Activated CD4-positive, alpha-beta T cell treated with anti-CD3 and anti-CD28 coated beads, Interleukin-2, amount 50 U/mL, for 1 hour (primary cell): ENCODE measurements around the gene AGBL1.
"Not testable (repeated sequence)": the region's sequence is repeated elsewhere in the genome, so short reads cannot be mapped to it uniquely, and the experiment has no call there.

ENCODE experiments used
- DNase-seq: peaks from one replicate; pipeline ENCODE4 v3.0.0-alpha.2; 2020

AGBL1 gene

DNA sequence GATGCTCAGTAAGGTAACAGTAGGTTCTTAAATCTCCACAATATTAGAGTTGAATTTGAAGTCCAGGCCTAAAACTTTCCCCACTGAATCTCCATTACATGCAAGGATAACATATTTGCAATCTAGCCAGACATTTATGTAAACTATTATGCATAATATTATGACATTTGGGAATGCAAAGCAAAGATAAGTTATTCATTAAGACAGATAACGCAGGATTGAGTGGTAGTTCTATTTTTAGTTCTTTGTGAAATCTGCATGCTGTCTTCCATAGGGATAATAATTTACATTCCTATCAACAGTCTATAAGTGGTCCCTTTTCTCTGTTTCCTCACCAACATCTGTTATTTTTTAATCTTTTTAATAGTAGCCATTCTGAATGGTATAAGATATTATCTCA is 333.5 kb downstream of the AGBL1 start:
- DNase-seq, result no peak

DNA sequence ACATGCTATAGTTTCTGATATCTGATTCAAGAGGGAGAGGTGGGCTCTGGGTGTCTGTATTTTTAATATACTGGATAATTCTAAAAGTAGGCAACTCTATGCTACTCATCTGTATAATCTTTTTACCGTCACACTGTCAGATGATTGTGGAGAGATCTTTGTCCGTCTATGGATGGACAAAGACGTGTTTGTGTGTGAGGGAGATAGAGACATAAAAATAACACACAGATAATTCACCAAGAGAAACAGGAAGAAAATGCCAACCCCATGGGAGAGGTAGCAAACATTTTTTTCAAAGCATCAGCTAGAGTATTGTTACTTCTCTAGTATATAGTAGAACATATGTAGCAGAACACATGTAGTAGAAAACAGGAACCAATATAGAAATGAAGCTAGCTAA is 346.1 kb downstream of the AGBL1 start:
- no peak for DNase-seq

DNA sequence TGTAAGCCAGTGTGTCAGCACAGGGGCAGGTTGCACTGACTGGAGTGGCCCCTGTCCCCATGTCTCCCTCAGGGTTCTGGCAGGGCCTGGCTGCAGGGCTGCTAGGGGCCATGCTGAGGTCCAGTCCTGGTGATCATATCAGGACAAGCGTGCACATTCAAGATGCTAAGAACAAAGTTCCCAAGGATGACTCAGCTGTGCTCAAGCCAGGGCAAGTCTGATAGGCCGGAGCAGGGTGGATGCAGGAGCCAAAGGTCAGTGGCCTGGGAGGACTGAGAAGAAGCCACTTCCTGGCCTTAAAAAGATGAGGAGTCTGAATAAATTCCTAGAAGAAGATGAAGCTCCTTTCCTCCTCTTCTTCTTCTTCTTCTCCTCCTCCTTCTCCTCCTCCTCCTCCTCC is 353.2 kb downstream of the AGBL1 start:
- no peak for DNase-seq

DNA sequence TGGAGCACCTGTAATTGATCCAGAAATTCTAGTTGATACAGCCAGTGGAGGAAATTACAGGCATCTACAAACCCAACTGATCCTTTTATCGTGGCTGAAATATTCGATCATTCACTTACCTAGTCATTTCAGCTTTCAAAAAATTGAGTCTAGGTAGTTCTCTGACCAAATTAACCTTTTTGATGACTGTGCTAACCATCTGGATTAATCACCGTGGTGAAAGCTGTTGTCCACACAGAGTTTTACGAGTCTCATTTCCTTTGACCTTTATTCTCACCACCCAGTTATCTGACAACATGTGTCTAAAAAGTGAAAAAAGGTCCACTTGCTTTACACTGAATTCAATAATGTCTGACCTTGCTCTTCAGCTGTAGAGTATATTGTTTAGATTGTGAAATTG is 354.3 kb downstream of the AGBL1 start:
- DNase-seq, result no peak

DNA sequence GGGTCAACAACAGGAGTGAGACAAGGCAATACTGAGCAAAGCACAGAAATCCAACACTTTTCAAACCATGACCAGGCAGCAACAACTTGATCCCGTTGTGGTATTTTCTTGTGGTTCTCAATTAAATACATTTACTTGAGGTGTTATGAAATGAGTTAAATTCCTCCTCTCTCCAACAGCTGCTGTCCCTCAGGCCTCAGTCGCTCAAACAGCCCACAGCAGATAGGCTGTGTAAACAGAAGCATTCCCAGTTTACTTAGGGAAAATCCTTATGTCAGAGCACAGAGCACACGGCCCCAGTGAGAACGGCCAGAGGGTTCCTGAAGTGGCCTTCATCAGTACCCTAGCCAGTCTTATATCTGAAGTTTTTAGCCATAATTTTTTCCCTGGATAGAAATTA is 359.9 kb downstream of the AGBL1 start:
- DNase-seq, result no peak

DNA sequence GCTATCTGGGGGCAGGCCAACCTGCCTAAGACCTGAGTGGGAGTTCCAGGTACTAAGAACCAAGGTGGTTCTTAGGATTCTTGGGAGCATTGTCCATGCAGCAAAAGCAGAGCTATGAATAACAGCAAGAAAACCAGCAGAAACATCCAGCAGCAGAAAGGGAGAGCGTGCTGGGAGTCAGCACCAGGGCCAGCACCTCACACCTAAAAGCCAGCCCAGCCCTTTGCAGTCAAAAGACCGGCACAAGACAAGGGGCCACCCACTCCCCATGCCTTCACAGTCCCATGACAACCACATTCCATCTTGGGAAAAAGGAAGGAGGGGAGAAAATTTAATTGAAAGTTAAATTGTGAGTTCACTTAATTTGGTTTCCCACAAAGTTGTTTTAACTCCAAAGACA is 364.9 kb downstream of the AGBL1 start:
- DNase-seq, result no peak

DNA sequence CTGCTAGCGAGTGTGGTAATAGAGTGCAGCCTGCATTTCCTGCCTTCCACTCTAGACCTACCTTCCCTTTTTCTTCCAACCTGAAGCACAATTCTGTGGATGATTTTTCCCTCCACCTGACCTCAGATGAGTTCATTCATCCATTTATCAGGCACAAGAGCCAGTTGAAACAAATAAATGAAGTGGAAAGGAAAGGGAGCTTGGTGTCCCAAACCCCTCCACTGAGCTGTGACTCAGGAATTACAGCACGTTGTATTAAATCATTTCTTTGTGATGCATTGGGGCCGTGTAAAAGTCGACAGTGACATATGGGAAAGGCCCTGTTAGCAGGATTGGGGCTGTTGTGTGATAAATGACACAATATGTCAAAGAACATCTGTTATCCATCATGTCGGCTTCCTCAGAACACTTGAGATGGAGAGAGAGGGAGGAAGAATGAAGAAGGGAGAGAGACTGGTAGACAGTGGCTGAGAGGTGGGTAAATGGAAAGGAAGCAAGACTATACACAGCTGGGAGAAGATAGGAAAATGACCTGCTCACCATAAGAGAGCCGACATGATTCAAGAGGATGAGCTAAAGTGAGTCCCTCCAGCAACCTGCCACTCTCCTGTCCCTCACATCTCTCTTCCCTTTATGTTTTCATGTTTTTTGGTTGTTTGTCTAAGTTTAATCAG is 366.0 kb downstream of the AGBL1 start:
- no peak for DNase-seq

DNA sequence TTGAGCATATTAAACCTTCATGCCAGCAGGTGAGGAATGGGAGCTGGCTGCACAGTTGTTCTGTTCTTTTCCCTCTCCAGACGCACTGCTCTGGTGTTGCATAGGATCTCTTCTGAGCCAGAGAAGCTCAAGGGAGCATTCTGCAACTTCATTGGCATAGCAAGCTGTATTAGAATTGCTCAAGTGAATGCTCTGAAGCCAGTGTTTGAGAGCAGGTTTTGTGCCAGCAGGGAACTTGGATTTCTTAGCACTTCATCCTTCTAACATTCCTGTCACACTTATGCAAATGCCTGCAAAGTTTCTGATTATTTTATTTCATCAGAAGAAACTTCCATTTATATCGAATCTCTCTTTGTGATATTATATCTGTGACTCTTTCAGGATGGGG is 366.6 kb downstream of the AGBL1 start:
- no peak for DNase-seq

DNA sequence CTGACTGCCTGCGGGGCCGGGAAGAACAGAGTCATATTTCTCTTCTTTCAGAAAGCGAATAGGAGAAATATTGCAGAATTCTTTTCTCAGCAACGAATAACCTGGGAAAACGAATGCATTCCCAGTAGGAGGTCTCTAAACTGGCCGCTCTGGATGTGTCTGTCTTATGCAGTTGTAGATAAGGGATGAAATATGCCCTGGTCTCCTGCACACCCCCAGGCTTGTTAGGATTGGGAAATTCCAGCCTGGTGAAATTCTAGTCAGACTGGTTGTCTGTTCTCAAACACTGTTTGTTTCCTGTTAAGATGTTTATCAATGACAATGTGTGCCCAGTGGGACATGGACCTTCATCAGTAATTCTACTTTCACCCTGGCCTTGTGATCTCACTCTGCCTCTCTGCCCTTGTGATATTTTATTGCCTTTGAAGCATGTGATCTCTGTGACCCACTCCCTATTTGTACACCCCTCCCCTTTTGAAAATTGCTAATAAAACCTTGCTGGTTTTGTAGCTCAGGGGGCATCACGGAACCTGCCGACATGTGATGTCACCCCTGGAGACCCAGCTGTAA is 385.9 kb downstream of the AGBL1 start:
- DNase-seq, result not testable (repeated sequence)

DNA sequence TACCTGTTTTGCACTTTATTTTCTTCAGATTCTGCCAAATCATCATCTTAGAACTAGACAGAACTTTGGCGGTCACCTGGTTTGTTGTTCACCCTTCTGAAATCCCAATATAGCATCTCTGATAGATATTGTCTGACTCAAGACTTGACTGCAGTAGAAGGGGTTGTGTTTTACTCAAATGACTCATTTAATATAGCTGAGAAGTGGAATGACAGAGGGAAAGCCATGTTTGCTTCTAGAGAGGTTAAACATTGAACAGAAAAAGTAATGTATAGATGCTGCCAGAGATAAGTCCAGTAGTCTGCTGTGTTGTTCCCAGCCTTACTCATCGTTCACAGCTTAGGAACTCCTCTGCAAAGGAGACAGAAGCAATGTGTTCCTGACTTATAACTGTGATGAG is 402.0 kb downstream of the AGBL1 start:
- no peak for DNase-seq

DNA sequence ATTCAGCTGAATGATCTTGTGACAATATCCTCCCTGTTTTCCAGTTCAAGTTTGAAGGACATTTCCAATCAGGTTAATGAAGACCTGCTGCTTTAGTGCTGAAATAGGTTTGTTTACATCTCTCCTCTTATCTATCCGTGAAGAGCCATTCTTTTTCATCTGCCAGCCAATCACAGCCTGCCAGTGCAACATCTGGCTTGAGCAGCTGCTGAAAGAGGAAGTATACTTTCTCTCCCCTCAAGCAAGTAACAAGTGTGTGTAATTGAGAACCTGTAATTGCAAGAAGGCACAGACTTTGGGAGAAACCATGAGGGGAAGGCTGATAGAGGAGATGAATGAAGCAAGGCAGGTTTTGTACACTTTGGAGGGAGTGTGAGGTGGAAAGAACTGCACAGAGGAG is 404.3 kb downstream of the AGBL1 start:
- no peak for DNase-seq

DNA sequence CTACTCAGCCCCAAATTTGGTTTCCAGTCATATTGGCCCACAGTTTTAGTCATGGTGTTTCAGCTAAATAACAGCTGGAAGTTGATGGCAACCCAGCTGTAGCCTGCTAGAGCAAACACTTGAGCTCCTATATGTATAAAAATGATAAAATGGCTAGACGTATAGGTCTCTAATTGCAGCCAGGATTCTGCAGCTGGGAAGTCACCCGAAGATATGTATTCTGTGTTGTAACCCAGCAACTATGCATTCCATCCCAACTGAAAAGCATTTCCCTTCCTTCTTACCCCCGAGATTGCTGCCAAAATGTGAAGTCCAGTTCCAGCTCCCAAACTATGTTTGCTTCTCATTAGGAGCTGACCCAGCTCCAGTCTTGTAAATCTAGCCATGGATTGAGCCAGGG is 408.4 kb downstream of the AGBL1 start:
- DNase-seq, result no peak

DNA sequence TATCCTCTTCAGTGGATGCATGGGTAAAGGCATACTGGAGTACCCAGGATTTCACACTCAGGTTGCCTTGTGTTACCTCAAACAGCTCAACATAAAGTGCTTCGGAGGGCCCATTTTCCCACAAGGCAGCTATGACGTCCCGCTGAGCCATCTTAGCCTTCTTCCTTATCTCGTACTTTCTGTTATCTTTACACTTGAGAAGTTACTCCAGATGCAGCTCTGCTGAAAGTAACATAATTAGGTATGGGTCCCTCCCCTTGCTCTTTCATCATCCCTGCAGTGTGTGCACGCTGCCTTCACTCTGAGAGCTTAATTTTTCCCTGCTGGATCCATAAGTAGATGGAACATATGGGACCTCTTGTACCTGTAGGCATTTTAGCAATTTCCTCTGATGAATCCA is 410.3 kb downstream of the AGBL1 start:
- DNase-seq, result no peak

DNA sequence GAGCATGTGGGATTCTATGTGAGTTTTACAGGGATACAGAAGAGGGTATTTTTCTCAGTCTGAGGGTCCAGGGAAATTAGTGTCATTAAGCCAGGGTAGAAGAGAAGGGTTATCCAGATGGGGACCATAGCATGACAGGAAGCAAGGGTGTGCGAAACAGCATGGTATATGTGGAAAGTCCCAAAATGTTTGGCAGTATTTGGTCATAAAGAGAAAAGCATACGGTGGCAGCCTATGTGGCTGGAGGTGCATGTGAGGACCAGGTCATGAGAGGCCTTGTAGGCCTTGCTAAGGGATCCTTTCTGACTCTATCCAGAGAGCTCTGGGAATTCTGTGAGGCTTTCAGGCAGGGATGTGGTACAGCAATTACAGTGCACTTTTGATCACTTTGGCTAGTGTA is 411.4 kb downstream of the AGBL1 start:
- DNase-seq, result no peak

DNA sequence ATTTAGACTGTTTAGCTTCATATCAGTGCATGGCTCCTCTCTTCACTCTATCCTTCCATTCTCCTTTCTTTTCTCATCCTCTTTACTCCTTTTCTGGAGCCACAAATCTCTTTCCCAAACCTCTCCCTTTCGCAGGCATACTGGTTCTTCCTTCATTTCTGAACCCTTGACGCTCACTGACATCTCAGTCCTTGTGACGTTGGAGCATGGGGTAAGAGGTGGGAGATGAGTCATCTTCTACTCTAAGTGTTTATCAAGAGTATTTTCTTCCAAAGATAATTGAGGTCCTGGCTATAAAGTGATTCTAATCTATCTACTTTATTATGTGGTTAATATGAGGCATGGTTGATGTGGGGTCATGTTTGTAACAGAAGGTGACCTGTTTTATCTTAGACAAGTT is 414.2 kb downstream of the AGBL1 start:
- DNase-seq, result no peak

DNA sequence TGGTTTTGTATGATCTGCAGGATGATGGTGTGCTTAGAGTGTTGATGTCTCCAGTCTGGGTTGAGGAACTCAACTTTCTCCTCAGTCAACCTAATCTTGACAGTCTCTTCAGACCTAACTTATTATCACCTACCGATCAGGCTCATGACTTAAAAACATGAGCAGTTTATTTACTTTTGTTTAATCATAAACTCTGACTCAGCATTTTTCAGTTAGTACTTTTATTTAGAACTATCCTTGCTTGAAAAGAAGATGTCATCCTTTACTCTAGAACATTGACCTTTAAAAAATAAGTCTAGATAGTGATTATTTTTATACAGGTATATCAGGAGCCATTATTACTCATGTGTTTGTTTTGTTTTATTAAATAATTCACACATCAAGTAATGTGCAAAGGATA is 414.8 kb downstream of the AGBL1 start:
- DNase-seq, result no peak

DNA sequence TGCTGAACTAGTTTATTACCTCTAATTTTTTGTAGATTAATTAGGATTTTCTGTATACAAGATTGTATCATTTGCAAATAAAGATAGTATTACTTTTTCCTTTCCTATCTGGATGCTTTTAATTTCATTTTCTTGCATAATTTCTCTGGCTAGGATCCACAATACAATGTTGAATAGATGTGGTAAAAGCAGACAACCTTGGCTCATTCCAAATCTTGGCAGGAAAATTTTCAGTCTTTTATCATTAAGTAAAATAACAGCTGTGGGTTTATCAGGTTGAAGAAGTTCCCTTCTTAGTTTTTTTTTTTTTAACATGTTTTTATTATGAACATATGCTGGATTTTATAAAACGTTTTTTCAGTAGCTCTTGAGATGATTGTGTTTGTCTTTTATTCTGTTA is 422.6 kb downstream of the AGBL1 start:
- no peak for DNase-seq

DNA sequence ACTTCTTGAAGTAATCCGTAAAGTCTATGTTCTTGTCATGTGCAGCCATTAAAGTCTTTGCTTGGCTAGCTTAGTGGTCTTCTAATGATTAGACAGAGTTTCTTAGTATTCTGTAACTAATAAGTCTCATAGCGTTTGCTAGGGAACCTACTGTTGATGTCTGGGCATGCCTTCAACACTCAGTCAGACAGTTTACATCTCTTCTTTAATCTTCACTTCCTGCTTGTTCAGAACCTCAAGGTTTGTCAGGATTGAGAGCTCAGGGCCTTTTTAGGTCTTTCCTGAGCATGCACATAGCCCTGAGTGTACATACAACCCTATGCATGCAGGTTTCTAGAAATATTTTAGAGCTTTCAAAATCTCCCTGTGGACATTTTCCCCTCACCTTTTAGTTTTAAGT is 426.3 kb downstream of the AGBL1 start:
- no peak for DNase-seq

DNA sequence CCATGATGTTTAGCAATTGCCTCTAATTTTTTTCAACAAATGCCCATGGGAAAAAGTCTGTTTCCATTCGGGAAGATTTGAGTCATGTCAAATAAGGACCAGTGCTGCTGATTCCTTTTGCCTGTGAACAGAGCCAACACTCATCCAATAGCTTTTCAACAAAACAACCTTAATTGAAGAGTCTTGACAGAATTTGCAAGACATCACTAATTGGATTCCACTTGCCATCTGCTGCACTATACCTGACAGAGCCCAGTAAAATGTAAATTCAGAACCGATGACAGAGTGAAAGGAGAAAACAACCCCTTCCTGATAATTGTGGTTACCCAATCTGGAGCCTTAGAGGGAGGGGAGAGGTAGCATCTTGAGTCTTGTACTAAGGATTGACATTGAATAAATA is 426.7 kb downstream of the AGBL1 start:
- no peak for DNase-seq

DNA sequence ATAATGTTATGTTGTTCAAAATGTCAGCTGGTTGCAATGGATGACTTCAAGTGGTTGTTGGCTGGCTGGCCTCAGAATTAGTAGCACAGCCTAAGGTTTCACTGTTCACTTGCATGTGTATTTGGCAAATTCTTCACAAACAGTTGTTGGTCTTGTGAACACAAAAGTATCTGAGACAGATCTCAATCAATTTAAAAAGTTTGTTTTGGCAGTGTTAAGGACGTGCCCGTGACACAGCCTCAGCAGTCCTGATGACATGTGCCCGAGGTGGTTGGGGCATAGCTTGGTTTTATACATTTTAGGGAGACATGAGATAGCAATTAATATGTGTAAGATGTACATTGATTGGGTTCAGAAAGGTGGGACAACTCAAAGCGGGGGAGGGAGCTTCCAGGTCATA is 436.0 kb downstream of the AGBL1 start:
- no peak for DNase-seq

DNA sequence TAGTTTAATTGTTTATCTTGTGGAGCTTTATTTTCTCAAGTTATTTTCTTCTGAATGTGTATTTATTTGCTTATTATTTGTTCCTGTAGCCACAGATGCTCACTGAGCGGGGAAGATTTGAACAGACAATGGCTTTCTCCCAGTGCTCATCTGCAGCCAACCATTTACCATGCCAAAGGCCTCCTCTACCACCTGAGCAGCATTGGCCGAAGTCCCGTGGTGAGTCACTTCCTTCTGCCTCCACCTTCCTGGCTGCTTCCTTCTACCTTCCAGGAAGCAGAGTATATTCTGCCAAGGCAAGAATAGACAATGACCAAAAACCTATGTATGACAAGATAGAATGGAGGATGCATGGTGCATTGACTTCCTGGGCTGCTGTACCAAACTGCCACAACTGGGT is 443.1 kb downstream of the AGBL1 start:
- DNase-seq, result no peak

DNA sequence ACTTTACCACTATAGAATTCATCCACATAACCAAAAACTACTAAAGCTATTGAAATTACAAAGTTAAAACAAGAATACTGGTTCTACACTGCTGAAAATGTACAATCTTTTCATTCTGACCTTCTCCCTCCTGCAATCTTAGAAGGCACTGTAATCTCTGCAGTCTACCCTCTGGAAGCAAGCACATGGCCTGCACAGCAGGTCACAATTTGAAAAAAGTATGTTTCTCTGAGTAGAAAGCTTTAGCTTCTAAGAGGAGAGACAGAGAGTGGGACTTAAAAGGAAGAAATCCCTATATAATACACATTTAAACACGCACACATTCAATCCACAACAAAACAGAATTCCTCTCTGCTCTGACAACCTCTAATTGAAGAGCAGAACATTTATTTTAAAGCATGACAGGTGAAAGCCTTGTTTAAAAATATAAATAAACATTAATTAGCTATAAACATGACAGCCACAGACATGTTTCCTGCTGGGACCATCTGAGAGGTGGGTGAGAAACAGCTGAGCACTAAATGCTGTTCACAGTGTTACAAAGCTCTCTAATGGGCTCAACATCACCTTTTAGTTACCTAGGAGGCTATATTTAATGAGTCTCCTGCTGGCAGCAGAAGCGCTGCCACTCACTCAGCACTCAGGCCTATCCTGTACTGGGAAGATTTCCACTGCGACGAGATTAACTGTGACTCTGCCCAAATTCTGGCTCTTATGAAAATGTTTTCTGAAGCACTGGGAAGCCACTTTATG is 447.4 kb downstream of the AGBL1 start:
- DNase-seq, result no peak

DNA sequence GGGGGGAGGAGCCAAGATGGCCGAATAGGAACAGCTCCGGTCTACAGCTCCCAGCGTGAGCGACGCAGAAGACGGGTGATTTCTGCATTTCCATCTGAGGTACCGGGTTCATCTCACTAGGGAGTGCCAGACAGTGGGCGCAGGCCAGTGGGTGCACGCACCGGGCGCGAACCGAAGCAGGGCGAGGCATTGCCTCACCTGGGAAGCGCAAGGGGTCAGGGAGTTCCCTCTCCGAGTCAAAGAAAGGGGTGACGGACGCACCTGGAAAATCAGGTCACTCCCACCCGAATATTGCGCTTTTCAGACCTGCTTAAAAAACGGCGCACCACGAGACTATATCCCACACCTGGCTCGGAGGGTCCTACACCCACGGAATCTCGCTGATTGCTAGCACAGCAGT is 448.4 kb downstream of the AGBL1 start:
- DNase-seq, result not testable (repeated sequence)

DNA sequence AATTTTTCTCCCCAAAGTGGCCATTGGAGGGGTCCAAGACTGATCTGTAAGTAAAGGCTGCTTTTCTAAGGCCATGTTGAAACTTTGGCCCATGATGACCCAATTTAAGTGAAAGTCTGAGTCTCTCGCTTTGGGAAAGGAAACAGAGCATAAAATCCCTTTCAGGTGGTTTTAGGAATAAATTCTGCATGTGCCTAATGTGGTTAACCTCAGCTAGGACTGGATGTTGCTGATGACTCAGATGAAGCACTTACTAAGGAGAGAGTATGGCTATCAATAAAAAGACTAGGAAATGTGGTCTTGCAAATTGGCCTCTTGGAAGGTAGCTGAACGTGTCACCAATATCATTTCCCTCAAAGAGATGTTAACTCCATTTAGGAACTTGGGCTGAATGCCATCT is 458.5 kb downstream of the AGBL1 start:
- no peak for DNase-seq
